ENCODE results near the gene LDLR.
A peak's percentile ranks its signal among the peaks of the same experiment; 100 is the strongest.
"Not testable (repeated sequence)": the region's sequence is repeated elsewhere in the genome, so short reads cannot be mapped to it uniquely, and the experiment has no call there.

LDLR gene

DNA sequence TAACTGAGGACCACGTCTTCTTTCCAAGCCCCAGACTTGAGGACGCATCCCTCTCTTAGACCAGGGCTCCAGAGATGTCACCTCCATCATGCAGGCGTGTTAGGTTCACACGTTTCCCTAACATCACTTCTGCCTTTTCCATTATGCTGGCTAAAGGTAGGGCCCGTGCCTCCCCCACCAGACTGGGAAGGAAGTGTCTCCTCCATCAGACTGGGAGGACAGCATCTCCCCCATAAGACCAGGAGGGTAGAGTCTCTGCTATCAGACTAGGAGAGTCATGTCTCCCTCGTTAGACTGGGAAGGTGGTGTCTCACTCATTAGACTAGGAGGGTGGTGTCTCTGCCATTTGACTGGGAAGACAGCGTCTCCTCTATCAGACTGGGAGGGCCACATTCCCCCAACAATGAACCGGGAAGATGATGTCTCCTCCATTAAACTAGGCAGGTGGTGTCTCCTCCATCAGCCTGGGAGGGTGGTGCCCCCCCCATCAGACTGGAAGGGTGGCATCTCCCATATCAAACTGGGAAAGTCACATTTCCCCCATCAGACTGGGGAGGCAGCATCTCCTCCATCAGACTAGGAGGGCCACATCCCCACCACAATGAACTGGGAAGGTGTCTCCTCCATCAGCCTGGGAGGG is 84.4 kb downstream of the LDLR start:
- DNase-seq (ENCODE audit: low spot score): no peak

DNA sequence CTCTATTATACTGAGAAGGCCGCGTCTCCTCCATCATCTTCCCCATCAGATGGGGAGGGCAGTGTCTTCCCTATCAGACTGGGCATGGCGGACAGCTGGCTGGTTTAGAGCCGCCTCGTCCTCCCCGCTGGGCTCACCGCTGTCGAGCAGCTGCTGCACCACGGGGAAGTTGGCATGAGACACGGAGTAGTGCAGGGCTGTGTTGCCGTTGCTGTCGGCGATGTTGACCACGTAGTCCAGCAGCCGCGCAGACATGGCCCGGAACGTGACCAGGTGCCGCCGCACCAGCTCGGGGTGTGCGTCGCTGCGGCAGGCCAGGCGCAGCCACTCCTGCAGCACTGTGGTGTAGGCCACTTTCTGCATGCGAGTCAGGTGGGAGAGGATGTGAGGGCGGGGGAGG is 85.1 kb downstream of the LDLR start:
- no peak for DNase-seq (ENCODE audit: low spot score)

DNA sequence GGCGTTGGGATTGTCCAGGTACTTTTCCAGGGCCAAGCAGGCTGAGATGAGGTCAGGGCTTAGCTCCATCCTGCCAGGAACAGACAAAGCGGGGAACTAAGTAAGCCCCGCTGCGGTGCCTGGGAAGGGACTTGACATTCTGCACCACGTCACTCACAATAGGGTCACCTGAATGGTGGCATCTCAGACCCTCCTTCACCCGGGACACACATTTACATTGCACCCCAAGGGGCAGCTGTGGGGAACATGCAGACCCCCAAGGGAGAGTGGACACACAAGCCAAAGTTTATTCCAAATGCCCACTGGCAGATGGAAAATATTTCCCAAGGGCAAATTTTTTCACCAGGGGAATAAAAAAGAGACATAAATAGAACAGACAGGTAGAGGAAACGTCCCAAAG is 86.7 kb downstream of the LDLR start:
- no peak for DNase-seq (ENCODE audit: low spot score)

DNA sequence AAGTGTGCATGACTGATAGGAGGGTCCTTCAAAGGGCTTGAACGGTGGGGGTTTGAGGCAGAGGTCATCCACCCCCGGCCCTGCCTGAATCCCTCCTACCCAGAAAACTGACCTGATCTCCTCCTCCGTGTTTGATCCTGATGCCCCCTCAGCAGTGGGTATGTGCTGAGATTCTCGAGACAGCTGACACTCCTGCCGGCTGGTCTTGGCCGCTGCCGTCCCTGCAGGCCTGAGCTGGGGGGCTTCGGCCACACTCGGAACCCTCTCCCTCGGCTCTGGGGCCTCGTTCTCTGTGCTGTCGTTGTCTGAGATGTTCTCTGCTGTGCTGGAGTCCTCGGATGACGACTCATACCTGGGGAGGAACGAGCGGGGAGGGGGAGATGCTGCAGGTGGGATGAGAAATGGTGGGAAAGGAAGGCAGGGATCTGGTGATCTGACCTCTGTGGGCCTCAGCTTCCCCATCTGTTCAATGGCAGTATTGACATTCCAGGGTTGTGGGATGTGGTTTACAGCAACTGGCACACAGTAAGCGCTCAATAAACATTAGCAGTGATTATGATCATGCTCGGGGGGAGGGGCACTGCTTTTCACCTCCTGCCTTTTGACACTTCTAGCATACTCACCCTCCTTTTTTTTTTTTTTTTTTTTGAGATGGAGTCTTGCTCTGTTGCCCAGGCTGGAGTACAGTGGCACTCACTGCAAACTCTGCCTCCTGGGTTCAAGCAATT is 87.4 kb downstream of the LDLR start:
- no peak for DNase-seq (ENCODE audit: low spot score)

DNA sequence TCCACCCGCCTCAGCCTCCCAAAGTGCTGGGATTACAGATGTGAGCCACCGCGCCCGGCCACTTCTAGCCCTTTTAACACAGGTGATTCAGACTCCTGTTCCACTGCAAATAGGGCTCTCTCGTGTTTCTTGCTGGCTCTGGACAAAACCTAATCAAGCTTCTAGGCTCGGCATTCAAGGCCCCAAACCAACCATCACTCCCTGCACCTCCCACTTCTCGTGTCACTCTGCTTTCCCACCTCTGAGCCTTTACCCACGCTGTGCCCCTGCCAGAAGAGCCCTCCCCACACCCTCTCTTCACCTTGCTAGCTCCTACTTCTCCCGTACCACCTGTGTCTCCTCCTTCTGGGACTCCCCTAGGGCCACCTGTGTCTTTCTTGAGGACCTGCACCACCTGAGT is 88.3 kb downstream of the LDLR start:
- DNase-seq (ENCODE audit: low spot score): no peak

DNA sequence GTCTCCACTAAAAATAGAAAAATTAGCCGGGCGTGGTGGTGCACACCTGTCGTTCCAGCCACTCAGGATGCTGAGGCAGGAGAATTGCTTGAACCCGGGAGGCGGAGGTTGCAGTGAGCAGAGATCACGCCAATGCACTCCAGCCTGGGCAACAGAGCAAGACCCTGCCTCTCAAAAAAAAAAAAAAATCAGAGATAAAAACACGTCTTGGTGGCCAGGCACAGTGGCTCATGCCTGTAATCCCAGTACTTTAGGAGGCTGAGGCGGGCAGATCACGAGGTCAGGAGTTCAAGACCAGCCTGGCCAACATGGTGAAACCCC is 89.8 kb downstream of the LDLR start:
- not testable (repeated sequence) for DNase-seq (ENCODE audit: low spot score)

DNA sequence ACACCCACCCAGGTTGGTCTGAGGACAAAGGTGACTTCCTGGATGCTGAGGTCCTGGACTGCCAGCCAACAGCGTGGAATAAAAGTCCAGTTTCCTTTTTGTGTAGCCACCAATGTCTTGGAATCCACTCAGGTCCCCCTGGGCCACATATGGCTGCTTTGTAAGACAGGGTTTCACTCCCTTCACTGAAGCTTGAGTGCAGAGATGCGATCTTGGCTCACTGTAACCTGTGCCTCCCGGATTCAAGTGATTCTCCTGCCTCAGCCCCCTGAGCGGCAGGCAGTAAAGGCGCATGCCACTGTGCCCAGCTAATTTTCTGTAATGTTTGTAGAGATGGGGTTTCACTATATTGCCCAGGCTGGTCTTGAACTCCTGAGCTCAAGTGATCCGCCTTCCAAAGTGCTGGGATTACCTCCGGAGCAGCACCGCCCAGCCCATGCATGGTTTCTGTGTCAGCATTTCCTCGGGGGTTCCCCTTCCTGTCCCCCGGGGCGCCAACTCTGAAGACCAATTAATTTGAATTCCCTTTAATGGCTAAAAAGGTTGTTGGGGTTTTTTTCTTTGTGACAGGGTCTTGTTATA is 90.5 kb downstream of the LDLR start:
- DNase-seq (ENCODE audit: low spot score): no peak

DNA sequence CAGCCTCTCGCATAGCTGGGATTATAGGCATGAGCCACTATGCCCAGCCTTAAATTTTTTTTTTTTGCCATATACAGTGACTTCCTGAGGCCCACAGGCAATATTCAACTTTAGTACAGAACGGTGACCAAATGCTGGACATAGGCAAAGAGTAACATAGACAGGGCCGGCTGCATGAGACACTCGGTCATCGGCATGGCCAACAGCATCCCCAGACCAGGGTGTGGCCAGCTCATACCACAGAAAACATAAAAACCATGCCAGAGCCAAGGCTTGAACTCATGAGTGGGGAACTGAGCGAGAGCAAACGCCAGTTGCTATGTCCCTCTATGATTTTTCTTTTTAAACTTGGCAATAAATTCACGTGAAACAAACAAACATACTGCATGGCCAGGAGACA is 91.1 kb downstream of the LDLR start:
- DNase-seq (ENCODE audit: low spot score): peak; percentile 76

DNA sequence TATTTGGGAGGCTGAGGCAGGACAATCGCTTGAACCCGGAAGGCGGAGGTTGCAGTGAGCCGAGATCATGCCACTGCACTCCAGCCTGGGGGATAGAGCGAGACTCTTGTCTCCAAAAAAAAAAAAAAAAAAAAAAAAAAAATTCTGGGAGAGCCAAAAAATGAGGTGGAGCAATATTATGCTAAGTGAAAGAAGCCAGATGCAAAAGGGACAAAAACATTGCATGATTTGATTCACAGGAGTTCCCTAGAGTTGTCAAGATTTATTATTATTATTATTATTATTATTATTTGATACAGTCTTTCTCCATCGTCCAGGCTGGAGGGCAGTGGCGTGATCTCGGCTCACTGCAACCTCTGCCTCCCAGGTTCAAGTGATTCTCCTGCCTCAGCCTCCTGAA is 91.7 kb downstream of the LDLR start:
- not testable (repeated sequence) for DNase-seq (ENCODE audit: low spot score)

DNA sequence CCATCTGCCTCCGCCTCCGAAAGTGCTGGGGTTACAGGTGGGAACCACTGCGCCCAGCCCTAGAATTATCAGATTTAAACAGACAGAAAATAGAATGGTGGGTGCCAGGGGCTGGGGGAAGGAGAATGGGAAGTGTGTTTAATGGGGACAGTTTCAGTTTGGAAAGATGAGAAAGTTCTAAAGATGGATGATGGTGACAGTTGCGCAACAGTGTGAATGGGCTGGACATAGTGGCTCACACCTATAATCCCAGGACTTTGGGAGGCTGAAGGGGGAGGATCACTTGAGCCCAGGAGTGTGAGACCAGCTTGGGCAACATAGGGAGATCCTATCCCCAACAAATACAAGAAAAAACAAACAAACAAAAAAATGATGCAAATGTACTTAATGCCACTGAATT is 92.2 kb downstream of the LDLR start:
- DNase-seq (ENCODE audit: low spot score): no peak

Measured in AG20443 (cell line).